ENCODE data around the gene PFDN4.

DNA sequence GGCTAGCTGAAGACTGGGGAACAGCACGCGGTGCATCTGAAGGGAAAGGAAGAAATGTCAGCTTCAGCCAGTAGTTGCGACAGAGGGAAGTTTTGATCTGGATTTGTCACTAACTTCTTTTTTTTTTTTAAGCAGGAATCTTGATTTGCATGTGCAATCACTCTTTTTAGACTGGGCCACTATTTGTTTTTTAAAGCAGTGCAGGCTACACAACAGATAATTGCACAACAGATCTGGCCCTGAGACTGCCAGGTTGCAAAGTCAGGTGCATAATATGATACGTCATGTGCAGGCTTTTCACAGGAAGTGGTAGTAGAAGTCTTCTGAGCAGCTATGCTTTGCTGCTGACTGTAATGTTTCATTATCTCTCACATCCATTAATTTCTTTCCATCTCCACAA, 13.5 kb downstream of the PFDN4 start:
- TF ChIP-seq EZH2phosphoT487 (IDR thresholded peaks at IDR 0.05; ENCODE audit: insufficient read depth, low read depth) (no peak), EZH2 (IDR thresholded peaks at IDR 0.05; ENCODE audit: insufficient read depth, poor library complexity, severe bottlenecking) (no peak)

Data from GM23248 (cell line).